Measurements from ENCODE around the gene SIX3.

GRCh38 chr2:44951714-44952113, 10.2 kb downstream of the SIX3 start:
- TF ChIP-seq CTCF (IDR thresholded peaks at IDR 0.05) (no peak), EZH2 (IDR thresholded peaks at IDR 0.05; ENCODE audit: borderline replicate concordance, insufficient read depth, low read depth, low read length, poor library complexity, severe bottlenecking) (no peak)

Data from B cell (primary cell).